K562 (cell line): ENCODE measurements around the gene SYNRG. TPM values are rescaled to one million over a fixed set of nuclear protein-coding genes. Genes with fewer than 3 reads are reported as not detected.

Experiments used
- HMGN3 ChIP-seq: IDR thresholded peaks from 2 replicates; pipeline ENCODE4 v1.6.1; 2011; ENCODE audit warnings: borderline replicate concordance, low read depth, mild to moderate bottlenecking, mixed read lengths, low read length; ENCODE audit not compliant: insufficient read length; ENCODE audit errors: extremely low read depth
- HNRNPH1 ChIP-seq: fragments of 200-400 bp; formaldehyde crosslinking; optimal IDR thresholded peaks from 2 replicates; pipeline ENCODE3; 2017; ENCODE audit warnings: low read depth, mild to moderate bottlenecking, low read length, moderate library complexity
- ZNF232 ChIP-seq: sonication (generic); formaldehyde crosslinking; IDR thresholded peaks from 2 replicates; pipeline ENCODE4 v1.8.0; 2022; ENCODE audit warnings: mild to moderate bottlenecking, missing genetic modification reagents
- ZNF316 ChIP-seq: fragments of 450-650 bp; IDR thresholded peaks from 2 replicates; pipeline ENCODE4 v1.6.1; 2016
- ZNF707 ChIP-seq: fragments of 250-450 bp; sonication (Bioruptor Pico); conservative IDR thresholded peaks from 2 replicates; pipeline ENCODE4 v1.8.0; 2022; ENCODE audit warnings: inconsistent platforms, mild to moderate bottlenecking, moderate library complexity
- polyA plus RNA-seq, 8 experiments: library from polyadenylated mRNA; depleted of rRNA in 4 of 8; stranded (reverse) in 5 of 8; unstranded in 3 of 8; fragments of >200 nt; fragmentation: Nextera tagmentation in 2 of 8; fragmentation: Illumina TruSeq in 1 of 8; extraction: Ambion mirVana in 2 of 8; extraction: Trizol in 1 of 8; gene quantifications; 2 replicates each; pipeline versions ENCODE4 v1.2.1 to v1.2.3, GENCODE V29; 2011 to 2014; ENCODE audit warnings: inconsistent platforms in 1 of 8, missing spikeins in 1 of 8
- total RNA-seq, 7 experiments: library from RNA; depleted of rRNA in 6 of 7; stranded (reverse); fragments of >200 nt in 6 of 7; fragmentation: Illumina TruSeq in 2 of 7; extraction: Trizol in 2 of 7; gene quantifications; 2 replicates each; pipeline versions ENCODE4 v1.2.1 to v1.2.3, GENCODE V29; 2011 to 2021; ENCODE audit warnings: low replicate concordance in 1 of 7
- TF ChIP-seq, protein P1 (sequence below): fragments of 450-650 bp; IDR thresholded peaks from 2 replicates; pipeline ENCODE4 v1.6.1; 2016; ENCODE audit warnings: mild to moderate bottlenecking, moderate library complexity
- TF ChIP-seq, protein P2 (sequence below): sonication (generic); formaldehyde crosslinking; IDR thresholded peaks from 2 replicates; pipeline ENCODE4 v1.8.1; 2022; ENCODE audit warnings: missing genetic modification reagents
- TF ChIP-seq, protein P3 (sequence below): IDR thresholded peaks from 3 replicates; pipeline ENCODE4 v1.6.1; 2011; ENCODE audit warnings: borderline replicate concordance, mild to moderate bottlenecking; ENCODE audit not compliant: insufficient read length, insufficient read depth

Gene SYNRG
- total and polyA plus RNA-seq, 9 of the 15 experiments (the other 6 are each of a cell fraction or from before 2014, with no cell fraction given) = 2.9 to 28.2 (median 15.1) TPM

DNA sequence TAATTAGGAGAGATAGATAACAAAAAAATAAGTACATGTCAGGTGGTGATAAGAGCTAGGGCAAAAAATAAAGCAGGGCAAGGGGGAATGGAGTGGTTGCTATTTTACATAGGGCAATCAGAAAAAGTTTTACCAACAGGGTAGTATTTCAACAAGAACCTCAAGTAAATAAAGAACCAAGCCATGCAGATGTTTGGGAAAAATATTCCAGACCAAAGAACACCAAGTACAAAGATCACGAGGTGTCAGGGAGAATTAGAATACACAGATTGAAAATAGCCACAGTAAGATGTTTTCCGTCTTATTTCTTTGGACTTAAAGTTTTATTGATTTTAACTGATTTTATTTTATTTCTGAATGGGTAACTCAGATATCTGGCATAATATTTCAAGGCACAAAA, 11.1 kb downstream of the SYNRG start (continued):
- TF ChIP-seq, protein P1, sequence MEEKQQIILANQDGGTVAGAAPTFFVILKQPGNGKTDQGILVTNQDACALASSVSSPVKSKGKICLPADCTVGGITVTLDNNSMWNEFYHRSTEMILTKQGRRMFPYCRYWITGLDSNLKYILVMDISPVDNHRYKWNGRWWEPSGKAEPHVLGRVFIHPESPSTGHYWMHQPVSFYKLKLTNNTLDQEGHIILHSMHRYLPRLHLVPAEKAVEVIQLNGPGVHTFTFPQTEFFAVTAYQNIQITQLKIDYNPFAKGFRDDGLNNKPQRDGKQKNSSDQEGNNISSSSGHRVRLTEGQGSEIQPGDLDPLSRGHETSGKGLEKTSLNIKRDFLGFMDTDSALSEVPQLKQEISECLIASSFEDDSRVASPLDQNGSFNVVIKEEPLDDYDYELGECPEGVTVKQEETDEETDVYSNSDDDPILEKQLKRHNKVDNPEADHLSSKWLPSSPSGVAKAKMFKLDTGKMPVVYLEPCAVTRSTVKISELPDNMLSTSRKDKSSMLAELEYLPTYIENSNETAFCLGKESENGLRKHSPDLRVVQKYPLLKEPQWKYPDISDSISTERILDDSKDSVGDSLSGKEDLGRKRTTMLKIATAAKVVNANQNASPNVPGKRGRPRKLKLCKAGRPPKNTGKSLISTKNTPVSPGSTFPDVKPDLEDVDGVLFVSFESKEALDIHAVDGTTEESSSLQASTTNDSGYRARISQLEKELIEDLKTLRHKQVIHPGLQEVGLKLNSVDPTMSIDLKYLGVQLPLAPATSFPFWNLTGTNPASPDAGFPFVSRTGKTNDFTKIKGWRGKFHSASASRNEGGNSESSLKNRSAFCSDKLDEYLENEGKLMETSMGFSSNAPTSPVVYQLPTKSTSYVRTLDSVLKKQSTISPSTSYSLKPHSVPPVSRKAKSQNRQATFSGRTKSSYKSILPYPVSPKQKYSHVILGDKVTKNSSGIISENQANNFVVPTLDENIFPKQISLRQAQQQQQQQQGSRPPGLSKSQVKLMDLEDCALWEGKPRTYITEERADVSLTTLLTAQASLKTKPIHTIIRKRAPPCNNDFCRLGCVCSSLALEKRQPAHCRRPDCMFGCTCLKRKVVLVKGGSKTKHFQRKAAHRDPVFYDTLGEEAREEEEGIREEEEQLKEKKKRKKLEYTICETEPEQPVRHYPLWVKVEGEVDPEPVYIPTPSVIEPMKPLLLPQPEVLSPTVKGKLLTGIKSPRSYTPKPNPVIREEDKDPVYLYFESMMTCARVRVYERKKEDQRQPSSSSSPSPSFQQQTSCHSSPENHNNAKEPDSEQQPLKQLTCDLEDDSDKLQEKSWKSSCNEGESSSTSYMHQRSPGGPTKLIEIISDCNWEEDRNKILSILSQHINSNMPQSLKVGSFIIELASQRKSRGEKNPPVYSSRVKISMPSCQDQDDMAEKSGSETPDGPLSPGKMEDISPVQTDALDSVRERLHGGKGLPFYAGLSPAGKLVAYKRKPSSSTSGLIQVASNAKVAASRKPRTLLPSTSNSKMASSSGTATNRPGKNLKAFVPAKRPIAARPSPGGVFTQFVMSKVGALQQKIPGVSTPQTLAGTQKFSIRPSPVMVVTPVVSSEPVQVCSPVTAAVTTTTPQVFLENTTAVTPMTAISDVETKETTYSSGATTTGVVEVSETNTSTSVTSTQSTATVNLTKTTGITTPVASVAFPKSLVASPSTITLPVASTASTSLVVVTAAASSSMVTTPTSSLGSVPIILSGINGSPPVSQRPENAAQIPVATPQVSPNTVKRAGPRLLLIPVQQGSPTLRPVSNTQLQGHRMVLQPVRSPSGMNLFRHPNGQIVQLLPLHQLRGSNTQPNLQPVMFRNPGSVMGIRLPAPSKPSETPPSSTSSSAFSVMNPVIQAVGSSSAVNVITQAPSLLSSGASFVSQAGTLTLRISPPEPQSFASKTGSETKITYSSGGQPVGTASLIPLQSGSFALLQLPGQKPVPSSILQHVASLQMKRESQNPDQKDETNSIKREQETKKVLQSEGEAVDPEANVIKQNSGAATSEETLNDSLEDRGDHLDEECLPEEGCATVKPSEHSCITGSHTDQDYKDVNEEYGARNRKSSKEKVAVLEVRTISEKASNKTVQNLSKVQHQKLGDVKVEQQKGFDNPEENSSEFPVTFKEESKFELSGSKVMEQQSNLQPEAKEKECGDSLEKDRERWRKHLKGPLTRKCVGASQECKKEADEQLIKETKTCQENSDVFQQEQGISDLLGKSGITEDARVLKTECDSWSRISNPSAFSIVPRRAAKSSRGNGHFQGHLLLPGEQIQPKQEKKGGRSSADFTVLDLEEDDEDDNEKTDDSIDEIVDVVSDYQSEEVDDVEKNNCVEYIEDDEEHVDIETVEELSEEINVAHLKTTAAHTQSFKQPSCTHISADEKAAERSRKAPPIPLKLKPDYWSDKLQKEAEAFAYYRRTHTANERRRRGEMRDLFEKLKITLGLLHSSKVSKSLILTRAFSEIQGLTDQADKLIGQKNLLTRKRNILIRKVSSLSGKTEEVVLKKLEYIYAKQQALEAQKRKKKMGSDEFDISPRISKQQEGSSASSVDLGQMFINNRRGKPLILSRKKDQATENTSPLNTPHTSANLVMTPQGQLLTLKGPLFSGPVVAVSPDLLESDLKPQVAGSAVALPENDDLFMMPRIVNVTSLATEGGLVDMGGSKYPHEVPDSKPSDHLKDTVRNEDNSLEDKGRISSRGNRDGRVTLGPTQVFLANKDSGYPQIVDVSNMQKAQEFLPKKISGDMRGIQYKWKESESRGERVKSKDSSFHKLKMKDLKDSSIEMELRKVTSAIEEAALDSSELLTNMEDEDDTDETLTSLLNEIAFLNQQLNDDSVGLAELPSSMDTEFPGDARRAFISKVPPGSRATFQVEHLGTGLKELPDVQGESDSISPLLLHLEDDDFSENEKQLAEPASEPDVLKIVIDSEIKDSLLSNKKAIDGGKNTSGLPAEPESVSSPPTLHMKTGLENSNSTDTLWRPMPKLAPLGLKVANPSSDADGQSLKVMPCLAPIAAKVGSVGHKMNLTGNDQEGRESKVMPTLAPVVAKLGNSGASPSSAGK = no peak
- no peak for TF ChIP-seq HNRNPH1
- TF ChIP-seq, protein P2, sequence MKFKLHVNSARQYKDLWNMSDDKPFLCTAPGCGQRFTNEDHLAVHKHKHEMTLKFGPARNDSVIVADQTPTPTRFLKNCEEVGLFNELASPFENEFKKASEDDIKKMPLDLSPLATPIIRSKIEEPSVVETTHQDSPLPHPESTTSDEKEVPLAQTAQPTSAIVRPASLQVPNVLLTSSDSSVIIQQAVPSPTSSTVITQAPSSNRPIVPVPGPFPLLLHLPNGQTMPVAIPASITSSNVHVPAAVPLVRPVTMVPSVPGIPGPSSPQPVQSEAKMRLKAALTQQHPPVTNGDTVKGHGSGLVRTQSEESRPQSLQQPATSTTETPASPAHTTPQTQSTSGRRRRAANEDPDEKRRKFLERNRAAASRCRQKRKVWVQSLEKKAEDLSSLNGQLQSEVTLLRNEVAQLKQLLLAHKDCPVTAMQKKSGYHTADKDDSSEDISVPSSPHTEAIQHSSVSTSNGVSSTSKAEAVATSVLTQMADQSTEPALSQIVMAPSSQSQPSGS (CRISPR knock-in tag) = no peak
- TF ChIP-seq ZNF232 (CRISPR knock-in tag) = no peak
- TF ChIP-seq, protein P3, sequence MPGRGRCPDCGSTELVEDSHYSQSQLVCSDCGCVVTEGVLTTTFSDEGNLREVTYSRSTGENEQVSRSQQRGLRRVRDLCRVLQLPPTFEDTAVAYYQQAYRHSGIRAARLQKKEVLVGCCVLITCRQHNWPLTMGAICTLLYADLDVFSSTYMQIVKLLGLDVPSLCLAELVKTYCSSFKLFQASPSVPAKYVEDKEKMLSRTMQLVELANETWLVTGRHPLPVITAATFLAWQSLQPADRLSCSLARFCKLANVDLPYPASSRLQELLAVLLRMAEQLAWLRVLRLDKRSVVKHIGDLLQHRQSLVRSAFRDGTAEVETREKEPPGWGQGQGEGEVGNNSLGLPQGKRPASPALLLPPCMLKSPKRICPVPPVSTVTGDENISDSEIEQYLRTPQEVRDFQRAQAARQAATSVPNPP = no peak
- no peak for TF ChIP-seq ZNF316
- no peak for TF ChIP-seq ZNF707 (CRISPR knock-in tag)
- no peak for TF ChIP-seq HMGN3
